Measurements from ENCODE around the gene SULT4A1.

DNA sequence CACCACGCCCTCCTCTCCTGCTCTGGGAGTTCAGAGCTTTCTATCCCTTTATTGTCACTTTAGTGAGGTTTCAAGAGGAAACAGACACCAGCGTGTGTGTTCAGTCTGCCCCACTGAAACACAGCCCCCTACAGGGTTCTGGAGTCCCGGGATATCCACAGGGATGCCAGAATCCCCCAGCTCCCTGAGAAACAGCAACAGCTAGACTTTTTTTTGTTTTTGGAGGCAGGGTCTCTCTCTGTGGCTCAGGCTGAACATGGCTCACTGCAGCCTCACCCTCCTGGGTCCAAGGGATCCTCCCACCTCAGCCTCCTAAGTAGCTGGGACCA, 10.4 kb downstream of the SULT4A1 start:
- no peak for TF ChIP-seq CTCF (IDR thresholded peaks at IDR 0.05)
- TF ChIP-seq POLR2A (IDR thresholded peaks at IDR 0.05): no peak
- TF ChIP-seq EP300 (IDR thresholded peaks at IDR 0.05): no peak
